Measurements from ENCODE around the gene DLL4. TPM values are rescaled to one million over a fixed set of nuclear protein-coding genes. Genes with fewer than 3 reads are reported as not detected.

Gene DLL4
- total and polyA plus RNA-seq, 2 donors (not counting 1 experiment from before 2014, with no cell fraction given) = 0.07 to 0.30 TPM

DNA sequence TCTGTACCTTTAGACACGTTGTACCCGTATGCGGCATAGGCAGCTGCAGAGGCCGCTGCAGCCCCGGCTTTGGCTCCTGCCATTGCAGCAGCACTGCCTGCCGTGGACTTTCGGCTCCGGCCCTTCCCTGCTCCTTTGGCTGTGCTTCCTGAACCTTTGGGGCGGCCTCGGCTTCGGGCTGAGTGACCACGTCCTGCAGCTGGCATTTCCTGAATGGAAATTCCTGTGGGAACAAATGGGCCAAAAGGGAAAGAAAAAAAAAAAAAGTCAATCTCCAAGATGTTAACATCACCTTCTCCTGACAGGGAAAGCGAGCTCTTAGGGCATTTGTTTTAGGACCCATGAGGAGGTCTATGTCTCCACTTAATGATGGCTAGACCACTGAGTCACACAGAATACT is 53.7 kb downstream of the DLL4 start:
- Mint-ChIP-seq H3K4me1 (no peaks in the 10 kb centered on the region), H3K9me3 (ENCODE audit: insufficient read depth) (no peaks in the 10 kb centered on the region), H3K27me3 (no peaks in the 10 kb centered on the region), H3K27ac (no peak overlapping the region), H3K4me3 (no peak overlapping the region)
- no peak overlapping the region for H3K27ac ChIP-seq (ENCODE audit: low read length in 2 of 2)
- no peak overlapping the region for H2AFZ ChIP-seq (ENCODE audit: insufficient read depth, low read depth, low read length, poor library complexity, severe bottlenecking)
- H3K4me1 ChIP-seq (ENCODE audit: control insufficient read depth in 2 of 2, insufficient read depth in 2 of 2, low read length in 2 of 2) = no peaks in the 10 kb centered on the region
- ChIA-PET CTCF (interaction anchor here (1.9 to 3.0 kb wide), 2 partner anchors 41 to 77 kb away, joined by 8 to 16 read pairs; no protein-coding TSS in a partner anchor), POLR2A (no interaction called here)
- no peaks in the 10 kb centered on the region for H3K79me2 ChIP-seq (ENCODE audit: control insufficient read depth, insufficient read depth, low read length)
- no peaks in the 10 kb centered on the region for H3K27me3 ChIP-seq (replicated peaks in 1 of 4; ENCODE audit: control extremely low read depth in 1 of 4, control insufficient read depth in 3 of 4, insufficient read depth in 4 of 4, low read length in 3 of 4)
- no peaks in the 10 kb centered on the region for H4K20me1 ChIP-seq (ENCODE audit: control insufficient read depth, insufficient read depth, low read length, poor library complexity, severe bottlenecking)
- DNase-seq (no peak), ATAC-seq (ENCODE audit: low read depth) (no peak)
- TF ChIP-seq, protein P1, sequence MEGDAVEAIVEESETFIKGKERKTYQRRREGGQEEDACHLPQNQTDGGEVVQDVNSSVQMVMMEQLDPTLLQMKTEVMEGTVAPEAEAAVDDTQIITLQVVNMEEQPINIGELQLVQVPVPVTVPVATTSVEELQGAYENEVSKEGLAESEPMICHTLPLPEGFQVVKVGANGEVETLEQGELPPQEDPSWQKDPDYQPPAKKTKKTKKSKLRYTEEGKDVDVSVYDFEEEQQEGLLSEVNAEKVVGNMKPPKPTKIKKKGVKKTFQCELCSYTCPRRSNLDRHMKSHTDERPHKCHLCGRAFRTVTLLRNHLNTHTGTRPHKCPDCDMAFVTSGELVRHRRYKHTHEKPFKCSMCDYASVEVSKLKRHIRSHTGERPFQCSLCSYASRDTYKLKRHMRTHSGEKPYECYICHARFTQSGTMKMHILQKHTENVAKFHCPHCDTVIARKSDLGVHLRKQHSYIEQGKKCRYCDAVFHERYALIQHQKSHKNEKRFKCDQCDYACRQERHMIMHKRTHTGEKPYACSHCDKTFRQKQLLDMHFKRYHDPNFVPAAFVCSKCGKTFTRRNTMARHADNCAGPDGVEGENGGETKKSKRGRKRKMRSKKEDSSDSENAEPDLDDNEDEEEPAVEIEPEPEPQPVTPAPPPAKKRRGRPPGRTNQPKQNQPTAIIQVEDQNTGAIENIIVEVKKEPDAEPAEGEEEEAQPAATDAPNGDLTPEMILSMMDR (IDR thresholded peaks at IDR 0.05) = no peak
- no peak for TF ChIP-seq EZH2 (IDR thresholded peaks at IDR 0.05; ENCODE audit: borderline replicate concordance, insufficient read depth, low read depth, low read length, poor library complexity, severe bottlenecking)
- peaks cover 4 to 98% of the 10 kb centered on the region in 2 experiments for H3K36me3 ChIP-seq (replicated peaks in 1 of 2; ENCODE audit: control extremely low read depth in 1 of 2, control insufficient read depth in 1 of 2, extremely low read depth in 1 of 2, insufficient read depth in 2 of 2, low read length in 1 of 2)
- intact Hi-C loops (cut with micrococcal nuclease) = no loop called here
- H3K4me3 ChIP-seq (ENCODE audit: control extremely low read depth in 1 of 5, extremely low read depth in 1 of 5, insufficient read depth in 1 of 5, low read depth in 2 of 5, low read length in 4 of 5) = no peak overlapping the region
- no peak overlapping the region for H3K4me2 ChIP-seq (replicated peaks; ENCODE audit: low read depth, low read length, poor library complexity, severe bottlenecking)
- no peak overlapping the region for H3K9ac ChIP-seq (ENCODE audit: low read length)
- WGBS (ENCODE audit: insufficient coverage) = 92% methylated on average over 12 of the region's 13 CpGs
- no peaks in the 10 kb centered on the region for H3K9me3 ChIP-seq (ENCODE audit: control extremely low read depth in 1 of 3, control insufficient read depth in 2 of 3, insufficient read depth in 1 of 3, low read length in 2 of 3)

DNA sequence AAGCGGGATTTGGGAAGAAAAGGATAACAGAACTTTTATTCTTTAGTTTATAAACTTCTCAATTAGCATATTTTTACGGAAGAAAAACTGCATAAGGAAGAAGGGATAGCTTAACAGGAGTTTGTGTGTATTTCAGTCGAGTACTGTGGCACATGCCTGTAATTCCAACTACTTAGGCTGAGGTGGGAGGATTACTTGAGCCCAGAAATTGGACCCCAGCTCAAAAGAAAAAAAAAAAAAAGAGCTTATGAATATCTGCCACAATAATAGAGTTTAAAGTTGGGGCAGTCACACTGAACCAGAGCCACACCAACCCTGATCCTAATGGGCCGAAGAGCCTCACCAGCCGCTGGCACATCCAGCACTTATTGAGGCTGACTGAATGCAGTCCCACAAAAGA is 55.3 kb downstream of the DLL4 start:
- Histone ChIP-seq H2AFZ (ENCODE audit: insufficient read depth, low read depth, low read length, poor library complexity, severe bottlenecking) (no peak overlapping the region), H3K9me3 (ENCODE audit: control extremely low read depth in 1 of 3, control insufficient read depth in 2 of 3, insufficient read depth in 1 of 3, low read length in 2 of 3) (no peaks in the 10 kb centered on the region), H3K36me3 (replicated peaks in 1 of 2; ENCODE audit: control extremely low read depth in 1 of 2, control insufficient read depth in 1 of 2, extremely low read depth in 1 of 2, insufficient read depth in 2 of 2, low read length in 1 of 2) (peaks cover 4 to 90% of the 10 kb centered on the region in 2 experiments), H3K9ac (ENCODE audit: low read length) (no peak overlapping the region), H3K27ac (ENCODE audit: low read length in 2 of 2) (no peak overlapping the region), H3K4me2 (replicated peaks; ENCODE audit: low read depth, low read length, poor library complexity, severe bottlenecking) (no peak overlapping the region), H3K79me2 (ENCODE audit: control insufficient read depth, insufficient read depth, low read length) (no peaks in the 10 kb centered on the region), H4K20me1 (ENCODE audit: control insufficient read depth, insufficient read depth, low read length, poor library complexity, severe bottlenecking) (no peaks in the 10 kb centered on the region), H3K27me3 (replicated peaks in 1 of 4; ENCODE audit: control extremely low read depth in 1 of 4, control insufficient read depth in 3 of 4, insufficient read depth in 4 of 4, low read length in 3 of 4) (no peaks in the 10 kb centered on the region), H3K4me1 (ENCODE audit: control insufficient read depth in 2 of 2, insufficient read depth in 2 of 2, low read length in 2 of 2) (no peaks in the 10 kb centered on the region), H3K4me3 (ENCODE audit: control extremely low read depth in 1 of 5, extremely low read depth in 1 of 5, insufficient read depth in 1 of 5, low read depth in 2 of 5, low read length in 4 of 5) (no peak overlapping the region)
- intact Hi-C loops (cut with micrococcal nuclease) = loop anchor here (2.0 kb wide), 1 partner anchor 20 kb away; no protein-coding TSS in a partner anchor
- Mint-ChIP-seq H3K4me1 (no peaks in the 10 kb centered on the region), H3K9me3 (ENCODE audit: insufficient read depth) (no peaks in the 10 kb centered on the region), H3K27me3 (no peaks in the 10 kb centered on the region), H3K27ac (no peak overlapping the region), H3K4me3 (no peak overlapping the region)
- 92% methylated on average over 2 of the region's 5 CpGs for WGBS (ENCODE audit: insufficient coverage)
- no peak for TF ChIP-seq EZH2 (IDR thresholded peaks at IDR 0.05; ENCODE audit: borderline replicate concordance, insufficient read depth, low read depth, low read length, poor library complexity, severe bottlenecking)
- TF ChIP-seq, protein P1 (IDR thresholded peaks at IDR 0.05) = no peak
- DNase-seq (no peak), ATAC-seq (ENCODE audit: low read depth) (no peak)
- CTCF ChIA-PET = no interaction called here
- POLR2A ChIA-PET = no interaction called here
